ENCODE data around the gene CUL9.

Gene CUL9

GRCh38 chr6:43173591-43174262, 8.3 kb upstream of the CUL9 start:
- no peak for DNase-seq

- DNase-seq, result peak; percentile 94 to 96
These were observed 7.5 kb upstream of the CUL9 start for GRCh38 chr6:43174263-43175112.

- DNase-seq, result no peak
These were observed 6.1 kb upstream of the CUL9 start for GRCh38 chr6:43175676-43176422.

GRCh38 chr6:43176423-43176786, 5.6 kb upstream of the CUL9 start:
- no peak for DNase-seq

GRCh38 chr6:43178150-43178549, 3.8 kb upstream of the CUL9 start:
- no peak for DNase-seq

- DNase-seq, result no peak
These were observed 2.8 kb upstream of the CUL9 start for GRCh38 chr6:43178951-43179830.

- DNase-seq, result no peak
These were observed 1.9 kb upstream of the CUL9 start for GRCh38 chr6:43180058-43180457.

GRCh38 chr6:43180985-43181384, 1.0 kb upstream of the CUL9 start:
- no peak for DNase-seq

- DNase-seq, result no peak
These were observed 415 bp upstream of the CUL9 start for GRCh38 chr6:43181621-43181941.

- no peak for DNase-seq
These were observed 1.4 kb downstream of the CUL9 start for GRCh38 chr6:43183441-43183840.

GRCh38 chr6:43184268-43184985, 2.4 kb downstream of the CUL9 start:
- no peak for DNase-seq

- no peak for DNase-seq
These were observed 3.5 kb downstream of the CUL9 start for GRCh38 chr6:43185391-43185985.

GRCh38 chr6:43186019-43186418, 4.0 kb downstream of the CUL9 start:
- DNase-seq, result no peak

- no peak for DNase-seq
These were observed 4.7 kb downstream of the CUL9 start for GRCh38 chr6:43186706-43187105.

GRCh38 chr6:43187821-43188220, 5.8 kb downstream of the CUL9 start:
- no peak for DNase-seq

- DNase-seq, result no peak
These were observed 6.4 kb downstream of the CUL9 start for GRCh38 chr6:43188426-43188825.

- no peak for DNase-seq
These were observed 7.8 kb downstream of the CUL9 start for GRCh38 chr6:43189776-43190304.

GRCh38 chr6:43192911-43193310, 10.9 kb downstream of the CUL9 start:
- no peak for DNase-seq

- DNase-seq, result no peak
These were observed 11.9 kb downstream of the CUL9 start for GRCh38 chr6:43193929-43194328.

- DNase-seq, result no peak
These were observed 14.3 kb downstream of the CUL9 start for GRCh38 chr6:43196337-43196736.

- no peak for DNase-seq
These were observed 17.9 kb downstream of the CUL9 start for GRCh38 chr6:43199912-43200311.

GRCh38 chr6:43200541-43200940, 18.5 kb downstream of the CUL9 start:
- no peak for DNase-seq
